Prostate gland (tissue), 2 donors: Measurements from ENCODE around the gene SKAP1. TPM values are rescaled to one million over a fixed set of nuclear protein-coding genes. Genes with fewer than 3 reads are reported as not detected.
"Not testable (repeated sequence)": the region's sequence is repeated elsewhere in the genome, so short reads cannot be mapped to it uniquely, and the experiment has no call there.

Experiments used
- DNase-seq: peaks from one replicate; pipeline ENCODE4 v3.0.0-alpha.2; 2019; ENCODE audit warnings: low spot score
- H3K27ac ChIP-seq, 2 donors: fragments of 200-600 bp; sonication (generic); 2 replicates each; pipeline ENCODE4 v1.5.1; 2017 to 2019
- H3K27me3 ChIP-seq: fragments of 200-600 bp; sonication (generic); replicated peaks from 2 replicates; pipeline ENCODE4 v1.5.1; 2019; ENCODE audit not compliant: insufficient read depth
- H3K36me3 ChIP-seq, 2 donors: fragments of 200-600 bp; sonication (generic); 1 replicate in 1 of 2; 2 replicates in 1 of 2; pipeline versions ENCODE4 v1.5.1 to v1.8.1; 2017 to 2019
- H3K4me1 ChIP-seq: fragments of 200-600 bp; sonication (generic); replicated peaks from 2 replicates; pipeline ENCODE4 v1.5.1; 2019
- H3K4me3 ChIP-seq, 2 donors: fragments of 200-600 bp; sonication (generic); 2 replicates each; pipeline ENCODE4 v1.5.1; 2017 to 2019
- H3K9me3 ChIP-seq: fragments of 200-600 bp; sonication (generic); 2 replicates; pipeline ENCODE4 v1.5.1; 2017
- CTCF ChIP-seq, 4 experiments: fragments of 200-600 bp in 2 of 4; fragments of 450-650 bp in 2 of 4; sonication (generic) in 2 of 4; IDR thresholded peaks; 1 replicate in 3 of 4; 2 replicates in 1 of 4; pipeline ENCODE4 v1.5.1; 2016 to 2019; ENCODE audit warnings: antibody characterized with exemption in 4 of 4, mild to moderate bottlenecking in 2 of 4, moderate library complexity in 2 of 4
- POLR2A ChIP-seq: fragments of 450-650 bp; IDR thresholded peaks from one replicate; pipeline ENCODE4 v1.6.1; 2016; ENCODE audit warnings: antibody characterized with exemption, mild to moderate bottlenecking
- POLR2AphosphoS5 ChIP-seq: sonication (generic); formaldehyde crosslinking; IDR thresholded peaks from one replicate; pipeline ENCODE4 v1.6.1; 2017; ENCODE audit warnings: antibody characterized with exemption
- WGBS: methylation state at CpG from one replicate; pipeline ENCODE4 v1.1.5; 2018; 5-methylcytosine and 5-hydroxymethylcytosine counted together
- intact Hi-C: fragments of 100-400 bp; cut with DNase I; formaldehyde crosslinking; loops from one replicate; pipeline ENCODE4 v1.14.2; 2022
- total RNA-seq, 2 donors: library from RNA; depleted of rRNA; stranded (reverse); fragments of >200 nt; gene quantifications; one replicate each; pipeline ENCODE4 v1.1.0, GENCODE V29; 2016

Gene SKAP1
- total RNA-seq, 2 donors from 2014 or later: 1.1 to 1.4 TPM

GRCh38 chr17:48427598-48427997, 2.4 kb downstream of the SKAP1 start:
- no peak for TF ChIP-seq POLR2AphosphoS5
- no peak for TF ChIP-seq POLR2A
- no peak for TF ChIP-seq CTCF (IDR thresholded peaks at IDR 0.05)
- H3K4me3 ChIP-seq: no peak overlapping the region
- H3K27ac ChIP-seq: no peak overlapping the region
- H3K9me3 ChIP-seq: no peaks in the 10 kb centered on the region
- H3K4me1 ChIP-seq: no peaks in the 10 kb centered on the region
- peaks cover 8% of the 10 kb centered on the region for H3K27me3 ChIP-seq
- no peaks in the 10 kb centered on the region for H3K36me3 ChIP-seq
- no peak for DNase-seq
- intact Hi-C loops: no loop called here

- H3K4me1 ChIP-seq: no peaks in the 10 kb centered on the region
- DNase-seq: no peak
- H3K27me3 ChIP-seq: peaks cover 8% of the 10 kb centered on the region
- H3K27ac ChIP-seq: no peak overlapping the region
- no peak overlapping the region for H3K4me3 ChIP-seq
- TF ChIP-seq POLR2A (no peak), POLR2AphosphoS5 (no peak), CTCF (IDR thresholded peaks at IDR 0.05) (no peak)
- no peaks in the 10 kb centered on the region for H3K36me3 ChIP-seq
- H3K9me3 ChIP-seq: no peaks in the 10 kb centered on the region
- 85% methylated on average over 4 of the region's 4 CpGs for WGBS
- intact Hi-C loops: no loop called here
These were observed 3.1 kb downstream of the SKAP1 start for GRCh38 chr17:48426761-48427500.

- TF ChIP-seq CTCF (IDR thresholded peaks at IDR 0.05): no peak
- no peak for TF ChIP-seq POLR2A
- no peak for TF ChIP-seq POLR2AphosphoS5
- no peak overlapping the region for H3K4me3 ChIP-seq
- no peaks in the 10 kb centered on the region for H3K36me3 ChIP-seq
- no peak overlapping the region for H3K27ac ChIP-seq
- 80% methylated on average over 3 of the region's 3 CpGs for WGBS
- intact Hi-C loops: no loop called here
- H3K9me3 ChIP-seq: no peaks in the 10 kb centered on the region
- peaks cover 8% of the 10 kb centered on the region for H3K27me3 ChIP-seq
- DNase-seq: no peak
- no peaks in the 10 kb centered on the region for H3K4me1 ChIP-seq
These were observed 3.9 kb downstream of the SKAP1 start for GRCh38 chr17:48426019-48426665.

GRCh38 chr17:48422060-48422459, 8.0 kb downstream of the SKAP1 start:
- DNase-seq, intact Hi-C loops, H3K4me1 ChIP-seq, H3K27me3 ChIP-seq, H3K4me3 ChIP-seq, H3K27ac ChIP-seq, H3K36me3 ChIP-seq, H3K9me3 ChIP-seq: not testable (repeated sequence)
- 80% methylated on average over 3 of the region's 3 CpGs for WGBS

GRCh38 chr17:48420823-48421222, 9.2 kb downstream of the SKAP1 start:
- DNase-seq: no peak
- 76% methylated on average over 4 of the region's 4 CpGs for WGBS
- Histone ChIP-seq H3K27ac (no peak overlapping the region), H3K4me3 (no peak overlapping the region), H3K27me3 (no peaks in the 10 kb centered on the region), H3K9me3 (no peaks in the 10 kb centered on the region), H3K36me3 (no peaks in the 10 kb centered on the region), H3K4me1 (no peaks in the 10 kb centered on the region)
- TF ChIP-seq POLR2A (no peak), POLR2AphosphoS5 (no peak), CTCF (IDR thresholded peaks at IDR 0.05) (no peak)
- intact Hi-C loops: no loop called here
